ENCODE measurements around the gene SUN3. TPM values are rescaled to one million over a fixed set of nuclear protein-coding genes. Genes with fewer than 3 reads are reported as not detected.
"Not testable (repeated sequence)": the region's sequence is repeated elsewhere in the genome, so short reads cannot be mapped to it uniquely, and the experiment has no call there.

The SUN3 gene
- total and polyA plus RNA-seq, 11 donors: not detected

GRCh38 chr7:47945261-47946015, 83.5 kb downstream of the SUN3 start:
- ATAC-seq: no peak
- Histone ChIP-seq H3K36me3 (no peaks in the 10 kb centered on the region), H3K27ac (peak overlapping the region in 10 of 12 donors; percentile 44 to 93 (median 76)), H3K4me3 (peak overlapping the region in 2 of 12 donors; percentile 6), H3K27me3 (no peaks in the 10 kb centered on the region), H3K4me1 (peaks cover 0 to 84% (median 38%) of the 10 kb centered on the region in 12 donors), H3K9me3 (no peaks in the 10 kb centered on the region)
- TF ChIP-seq, protein P1, sequence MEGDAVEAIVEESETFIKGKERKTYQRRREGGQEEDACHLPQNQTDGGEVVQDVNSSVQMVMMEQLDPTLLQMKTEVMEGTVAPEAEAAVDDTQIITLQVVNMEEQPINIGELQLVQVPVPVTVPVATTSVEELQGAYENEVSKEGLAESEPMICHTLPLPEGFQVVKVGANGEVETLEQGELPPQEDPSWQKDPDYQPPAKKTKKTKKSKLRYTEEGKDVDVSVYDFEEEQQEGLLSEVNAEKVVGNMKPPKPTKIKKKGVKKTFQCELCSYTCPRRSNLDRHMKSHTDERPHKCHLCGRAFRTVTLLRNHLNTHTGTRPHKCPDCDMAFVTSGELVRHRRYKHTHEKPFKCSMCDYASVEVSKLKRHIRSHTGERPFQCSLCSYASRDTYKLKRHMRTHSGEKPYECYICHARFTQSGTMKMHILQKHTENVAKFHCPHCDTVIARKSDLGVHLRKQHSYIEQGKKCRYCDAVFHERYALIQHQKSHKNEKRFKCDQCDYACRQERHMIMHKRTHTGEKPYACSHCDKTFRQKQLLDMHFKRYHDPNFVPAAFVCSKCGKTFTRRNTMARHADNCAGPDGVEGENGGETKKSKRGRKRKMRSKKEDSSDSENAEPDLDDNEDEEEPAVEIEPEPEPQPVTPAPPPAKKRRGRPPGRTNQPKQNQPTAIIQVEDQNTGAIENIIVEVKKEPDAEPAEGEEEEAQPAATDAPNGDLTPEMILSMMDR (IDR thresholded peaks at IDR 0.05): peak; percentile 67 to 96 (median 82)
- no peak for TF ChIP-seq POLR2A (IDR thresholded peaks at IDR 0.05)
- WGBS, 4 donors: 30 to 42% (median 37%) methylated on average over 8 of the region's 8 CpGs
- peak; percentile 70 to 88 (median 82) for DNase-seq
- intact Hi-C loops (cut with DNase I): loop anchor here (1.0 to 5.0 kb wide), 8 partner anchors 23 to 167 kb away; no protein-coding TSS in a partner anchor

- ATAC-seq: no peak
- H3K27me3 ChIP-seq: no peaks in the 10 kb centered on the region
- TF ChIP-seq, protein P1 (IDR thresholded peaks at IDR 0.05): no peak
- no peak for TF ChIP-seq POLR2A (IDR thresholded peaks at IDR 0.05)
- peaks cover 0 to 84% (median 41%) of the 10 kb centered on the region in 12 donors for H3K4me1 ChIP-seq
- 65 to 72% (median 72%) methylated on average over 12 of the region's 12 CpGs for WGBS, 4 donors
- H3K9me3 ChIP-seq: no peaks in the 10 kb centered on the region
- DNase-seq: no peak
- peak overlapping the region in 10 of 12 donors; percentile 8 to 93 (median 42) for H3K27ac ChIP-seq
- intact Hi-C loops (cut with DNase I): loop anchor here (1.0 to 5.0 kb wide), 9 partner anchors 24 to 168 kb away; partner anchors contain the start of gene HUS1 (in 1 of the 10)
- H3K4me3 ChIP-seq: no peak overlapping the region
- no peaks in the 10 kb centered on the region for H3K36me3 ChIP-seq
Observed at GRCh38 chr7:47944536-47945260, 84.2 kb downstream of the SUN3 start.

DNA sequence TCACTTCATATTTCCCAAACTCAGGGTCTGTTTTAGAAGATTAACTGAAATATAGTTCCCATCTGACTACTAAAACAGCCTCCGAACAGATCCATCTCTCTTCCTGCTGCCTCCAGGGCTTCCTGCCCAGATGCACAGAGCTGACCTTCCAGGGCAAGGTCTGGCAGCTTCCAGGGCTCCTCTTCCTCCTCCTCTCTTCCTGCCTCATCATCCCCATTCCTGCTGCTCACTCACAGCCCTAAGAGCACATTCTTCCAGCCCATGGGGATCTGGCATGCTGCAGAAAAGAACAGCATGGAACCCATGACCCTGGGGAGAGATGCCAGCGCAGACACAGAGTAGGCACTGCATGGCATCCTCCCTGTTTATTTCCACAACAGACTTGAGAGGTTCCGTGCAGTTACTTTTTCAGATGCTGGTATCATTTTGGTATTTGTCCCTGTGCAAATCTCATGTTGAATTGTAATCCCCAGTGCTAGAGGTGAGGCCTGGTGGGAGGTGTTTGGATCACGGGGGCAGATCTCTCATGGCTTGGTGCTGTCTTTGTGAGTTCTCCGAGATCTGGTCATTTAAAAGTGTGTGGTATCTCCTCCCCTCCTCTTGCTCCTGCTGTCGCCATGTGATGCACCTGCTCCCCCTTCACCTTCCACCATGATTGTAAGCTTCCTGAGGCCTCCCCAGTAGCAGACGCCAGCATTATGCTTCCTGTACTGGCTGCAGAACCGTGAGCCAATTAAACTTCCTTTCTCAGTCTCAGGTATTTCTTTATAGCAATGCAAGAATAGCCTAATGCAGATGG, 85.0 kb downstream of the SUN3 start:
- 79 to 83% (median 79%) methylated on average over 8 of the region's 8 CpGs for WGBS, 4 donors
- DNase-seq (no peak), ATAC-seq (no peak)
- H3K4me1 ChIP-seq: peaks cover 0 to 85% (median 40%) of the 10 kb centered on the region in 12 donors
- intact Hi-C loops (cut with DNase I): loop anchor here in 4 of 10 donors (2.0 to 5.0 kb wide), 4 partner anchors 25 to 167 kb away; partner anchors contain the start of gene HUS1 (in 1 of the 4)
- H3K4me3 ChIP-seq: no peak overlapping the region
- no peaks in the 10 kb centered on the region for H3K27me3 ChIP-seq
- peak overlapping the region in 8 of 12 donors; percentile 8 to 93 (median 57) for H3K27ac ChIP-seq
- TF ChIP-seq POLR2A (IDR thresholded peaks at IDR 0.05): no peak
- TF ChIP-seq, protein P1 (IDR thresholded peaks at IDR 0.05): no peak
- no peaks in the 10 kb centered on the region for H3K9me3 ChIP-seq
- H3K36me3 ChIP-seq: no peaks in the 10 kb centered on the region

DNA sequence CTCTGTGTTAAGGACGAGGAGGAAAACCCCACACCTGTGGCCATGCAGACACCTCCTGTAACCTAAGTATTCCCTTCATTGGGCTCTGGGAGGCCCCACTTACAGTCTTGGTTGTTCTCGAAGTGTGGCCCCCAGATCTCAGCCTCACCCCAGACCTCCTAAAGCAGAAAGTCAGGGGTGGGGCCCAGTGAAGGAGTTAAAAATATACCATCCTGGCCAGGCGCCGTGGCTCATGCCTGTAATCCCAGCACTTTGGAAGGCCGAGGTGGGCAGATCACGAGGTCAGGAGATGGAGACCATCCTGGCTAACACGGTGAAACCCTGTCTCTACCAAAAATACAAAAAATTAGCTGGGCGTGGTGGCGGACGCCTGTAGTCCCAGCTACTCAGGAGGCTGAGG, 86.3 kb downstream of the SUN3 start:
- H3K4me3 ChIP-seq, DNase-seq, H3K9me3 ChIP-seq, ATAC-seq, H3K27me3 ChIP-seq, H3K36me3 ChIP-seq: not testable (repeated sequence)
- Histone ChIP-seq H3K27ac (peak overlapping the region in 8 of 12 donors; percentile 63 to 93 (median 90)), H3K4me1 (peaks cover 0 to 86% (median 41%) of the 10 kb centered on the region in 12 donors)
- WGBS, 4 donors: 72 to 92% (median 84%) methylated on average over 10 of the region's 10 CpGs
- intact Hi-C loops (cut with DNase I): loop anchor here in 1 of 10 donors (5.0 kb wide), 1 partner anchor 35 kb away; the partner anchor contains the start of gene HUS1

All from heart left ventricle (tissue), 16 donors.